ENCODE results near the gene MYO1C. TPM values are rescaled to one million over a fixed set of nuclear protein-coding genes. Genes with fewer than 3 reads are reported as not detected.
"Not testable (repeated sequence)": the region's sequence is repeated elsewhere in the genome, so short reads cannot be mapped to it uniquely, and the experiment has no call there.

MYO1C gene
- total RNA-seq, 1 experiment from 2014 or later: 200 TPM

DNA sequence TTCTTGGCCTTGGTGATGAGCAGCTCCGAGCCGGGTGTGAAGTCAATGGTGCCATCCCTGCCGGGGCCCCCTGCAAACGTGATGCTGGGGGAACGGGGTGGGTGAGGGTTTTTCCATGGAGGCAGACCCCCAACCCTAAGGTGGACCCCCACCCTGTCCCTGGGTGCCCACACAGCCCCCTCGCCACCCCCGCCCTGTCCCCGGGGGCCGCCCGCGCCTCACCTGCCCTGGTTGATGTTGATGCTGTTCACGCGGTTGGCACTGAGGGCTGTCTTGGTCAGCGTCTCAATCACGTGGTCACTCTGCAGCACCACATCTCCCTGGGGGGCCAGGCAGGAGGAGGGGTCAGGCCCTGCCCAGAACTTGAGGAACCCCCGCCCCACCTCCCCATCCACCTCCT, 25.2 kb downstream of the MYO1C start:
- no peak for DNase-seq (ENCODE audit: low spot score)

DNA sequence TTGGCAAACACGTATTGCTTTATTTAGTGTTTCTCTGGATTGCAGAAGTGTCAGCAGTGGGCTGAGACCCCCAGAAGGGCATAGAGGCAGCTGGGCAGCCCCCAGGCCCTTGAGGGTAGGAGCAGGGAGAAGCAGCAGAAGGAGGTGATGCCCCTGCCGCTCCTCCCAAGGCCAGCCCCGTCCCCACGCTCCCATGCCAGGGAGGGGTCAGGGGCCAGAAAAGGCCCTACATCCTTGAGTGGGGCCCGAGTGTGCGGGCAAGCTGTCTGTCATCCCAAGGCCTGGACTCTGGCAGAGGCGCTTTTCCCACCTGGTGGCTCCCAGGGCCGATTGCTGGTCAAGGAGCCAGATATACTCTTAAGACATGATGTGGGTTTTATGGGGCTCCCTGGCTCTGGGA, 28.3 kb downstream of the MYO1C start:
- DNase-seq (ENCODE audit: low spot score): no peak

DNA sequence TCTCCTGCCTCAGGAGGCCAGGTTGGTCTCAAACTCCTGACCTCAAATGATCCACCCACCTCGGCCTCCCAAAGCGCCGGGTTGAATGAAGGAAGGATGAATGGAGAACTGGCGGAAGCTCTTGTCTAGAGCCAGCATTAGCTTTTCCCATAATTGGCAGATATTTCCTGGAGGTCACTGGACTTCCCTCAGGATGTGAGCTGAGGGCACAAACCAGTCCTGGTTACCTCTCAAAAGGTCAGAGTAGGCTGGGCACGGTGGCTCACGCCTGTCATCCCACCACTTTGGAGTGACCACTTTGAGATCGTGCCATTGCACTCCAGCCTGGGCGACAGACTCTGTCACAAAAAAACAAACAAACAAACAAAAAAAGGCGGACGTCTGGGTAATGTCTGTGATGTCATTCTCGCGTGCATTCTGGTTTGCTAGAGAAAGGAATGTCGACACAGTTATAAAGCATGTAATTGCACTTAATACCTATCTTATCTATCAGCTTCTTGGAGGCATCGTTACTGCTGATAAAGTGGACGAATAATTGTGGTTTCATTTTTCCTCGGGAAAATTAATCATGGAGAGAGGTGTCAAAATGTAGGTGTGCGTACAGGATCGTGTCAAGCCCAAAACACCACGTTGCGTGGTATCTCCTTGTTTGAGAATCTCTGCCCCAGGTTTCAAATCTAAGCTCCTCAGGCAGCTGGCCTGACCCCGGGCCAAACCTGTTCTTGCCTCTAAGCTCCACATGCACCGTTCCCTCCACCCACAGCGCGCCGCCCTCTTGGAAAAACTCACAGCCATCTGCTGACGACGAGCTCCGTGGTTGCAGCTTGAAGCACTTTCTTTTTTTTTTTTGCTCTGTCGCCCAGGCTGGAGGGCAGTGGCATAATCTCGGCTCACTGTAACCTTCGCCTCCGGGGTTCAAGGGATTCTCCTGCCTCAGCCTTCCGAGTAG, 30.0 kb downstream of the MYO1C start:
- no peak for DNase-seq (ENCODE audit: low spot score)

DNA sequence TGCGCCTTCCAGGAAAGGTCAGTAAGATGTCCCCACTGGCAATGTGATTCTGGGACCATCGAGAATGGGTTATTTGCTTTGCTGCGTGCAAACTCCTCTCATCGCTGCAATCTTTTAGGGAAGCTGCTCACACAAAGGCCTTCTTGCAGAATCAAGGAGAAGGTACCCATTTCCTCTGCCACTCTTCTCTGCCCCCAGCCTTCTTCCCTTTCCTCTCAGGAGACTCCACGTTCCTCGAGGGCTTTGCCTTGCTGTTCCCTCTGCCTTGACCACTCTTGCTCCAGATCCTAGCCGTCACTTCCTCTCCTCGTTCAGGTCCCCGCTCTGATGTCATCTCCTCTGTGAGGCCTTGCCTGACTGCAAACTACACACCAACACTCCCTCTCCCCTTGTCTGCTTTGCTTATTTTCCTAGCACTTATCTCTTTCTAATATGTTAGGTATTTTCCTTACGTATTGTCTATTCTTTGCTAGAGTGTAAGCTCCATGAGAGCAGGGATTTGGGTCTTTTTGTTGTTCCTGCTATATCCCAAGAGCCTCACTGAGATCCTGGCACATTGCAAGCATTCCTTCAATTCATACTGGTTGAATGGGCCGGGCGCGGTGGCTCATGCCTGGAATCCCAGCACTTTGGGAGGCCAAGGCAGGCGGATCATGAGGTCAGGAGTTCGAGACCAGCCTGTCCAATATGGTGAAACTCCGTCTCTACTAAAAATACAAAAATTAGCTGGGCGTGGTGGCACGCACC, 31.1 kb downstream of the MYO1C start:
- DNase-seq (ENCODE audit: low spot score): no peak

DNA sequence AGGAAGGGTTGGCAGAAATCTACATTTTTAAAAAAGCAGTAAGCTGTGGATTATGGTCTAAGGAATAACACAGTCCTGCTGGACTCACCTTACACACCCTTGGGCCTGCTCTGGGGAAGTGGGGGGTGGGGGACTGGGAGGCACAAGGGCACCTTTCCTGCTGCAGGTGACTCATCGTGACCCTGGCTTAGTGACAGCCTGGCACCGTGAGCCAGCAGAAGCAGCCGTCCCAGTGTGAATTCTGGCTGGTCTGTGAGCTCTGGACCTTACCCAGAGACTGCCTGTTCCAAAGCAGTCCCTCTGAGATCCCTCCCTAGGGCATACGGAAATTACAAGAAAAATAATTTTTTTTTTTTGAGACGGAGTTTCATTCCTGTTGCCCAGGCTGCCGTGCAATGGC, 32.3 kb downstream of the MYO1C start:
- DNase-seq (ENCODE audit: low spot score): peak; percentile 40

DNA sequence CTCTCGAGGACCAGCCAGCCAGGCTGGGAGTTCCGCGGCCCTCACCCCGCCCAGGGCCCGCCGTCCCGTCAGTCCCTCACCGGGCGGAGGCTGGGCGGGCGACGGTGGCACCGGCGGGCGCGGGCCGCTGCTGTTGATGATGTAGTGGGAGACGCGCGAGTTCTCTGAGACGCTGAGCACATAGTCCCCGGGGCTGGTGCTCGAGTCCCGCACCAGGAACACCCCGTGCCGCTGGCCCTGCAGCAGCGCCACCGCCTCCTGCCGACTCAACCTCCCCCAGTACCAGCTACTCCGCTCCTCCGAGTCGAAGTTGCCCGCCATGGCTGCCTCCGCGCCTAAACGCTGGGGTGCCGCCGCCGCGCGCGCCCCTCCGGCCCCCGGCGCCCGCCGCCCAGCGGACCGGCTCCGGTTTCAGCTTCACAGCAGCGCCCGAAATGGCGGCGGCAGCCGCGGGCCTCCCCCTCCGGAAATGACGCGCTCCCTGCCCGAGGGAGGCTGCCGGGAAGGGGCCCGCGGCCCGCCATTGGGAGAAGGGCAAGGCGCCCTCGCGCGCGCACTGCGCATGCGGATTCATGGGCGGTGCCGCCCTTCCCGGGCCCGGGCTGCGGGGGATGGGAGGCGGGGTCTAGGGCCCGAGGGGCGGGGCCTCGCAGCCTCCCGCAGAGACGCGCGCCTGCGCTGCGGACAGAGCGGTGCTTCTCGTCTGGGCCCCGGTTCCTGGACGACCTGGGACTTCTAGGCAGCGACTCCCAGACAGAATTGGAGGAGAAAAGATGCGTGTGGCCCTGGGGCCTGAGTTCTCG, 36.5 kb downstream of the MYO1C start, which contains the start of gene CRK:
Gene CRK, minus strand, starts transcription at position 436 of the 803 bp plus-strand sequence. Its CDS starts 115 bp downstream, at position 321.
- DNase-seq (ENCODE audit: low spot score): peak; percentile 92

DNA sequence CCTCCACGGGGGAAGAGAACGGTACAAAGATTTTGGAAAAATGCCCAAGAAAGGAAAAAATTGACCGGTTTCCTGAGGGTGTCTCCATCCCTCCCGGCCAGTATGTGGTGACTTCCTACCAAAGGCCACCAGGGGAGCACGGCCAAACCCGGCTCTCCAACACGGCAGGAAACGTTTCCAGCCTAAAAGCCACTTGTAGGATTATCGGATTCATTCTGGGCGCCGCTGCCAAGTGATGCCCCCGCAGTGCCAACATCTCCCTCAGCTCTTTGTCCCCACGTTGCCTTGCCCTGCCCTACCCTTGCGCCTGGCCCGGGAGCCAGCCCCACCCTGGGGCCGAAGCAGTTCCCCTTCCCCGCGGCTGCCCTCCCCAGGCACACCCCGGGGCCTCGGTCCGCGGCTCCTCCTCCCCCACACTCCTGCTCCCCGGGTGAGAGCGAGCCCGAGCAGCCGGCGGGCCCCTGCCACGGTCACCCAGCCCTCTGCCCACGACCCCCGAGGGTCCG, 37.1 kb downstream of the MYO1C start:
- peak; percentile 65 for DNase-seq (ENCODE audit: low spot score)

DNA sequence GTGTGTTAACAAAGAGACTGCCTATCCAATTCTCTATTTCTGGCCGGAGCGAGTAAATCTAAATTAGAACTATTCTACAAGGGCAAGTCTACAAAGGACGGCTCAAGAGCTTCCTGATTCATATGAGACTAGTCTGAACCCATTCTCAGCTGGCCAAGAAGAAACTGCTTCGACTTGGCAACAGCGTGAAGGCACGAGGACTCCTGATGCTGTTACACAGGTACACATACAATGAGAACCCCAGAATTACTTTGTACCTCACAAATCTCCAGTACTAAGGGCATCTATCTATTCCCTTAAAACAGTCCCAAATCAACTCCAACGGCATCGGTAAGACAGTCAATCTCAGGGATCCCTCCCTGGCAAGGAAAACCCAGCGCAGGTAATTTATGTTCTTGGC, 37.9 kb downstream of the MYO1C start:
- DNase-seq (ENCODE audit: low spot score): no peak

DNA sequence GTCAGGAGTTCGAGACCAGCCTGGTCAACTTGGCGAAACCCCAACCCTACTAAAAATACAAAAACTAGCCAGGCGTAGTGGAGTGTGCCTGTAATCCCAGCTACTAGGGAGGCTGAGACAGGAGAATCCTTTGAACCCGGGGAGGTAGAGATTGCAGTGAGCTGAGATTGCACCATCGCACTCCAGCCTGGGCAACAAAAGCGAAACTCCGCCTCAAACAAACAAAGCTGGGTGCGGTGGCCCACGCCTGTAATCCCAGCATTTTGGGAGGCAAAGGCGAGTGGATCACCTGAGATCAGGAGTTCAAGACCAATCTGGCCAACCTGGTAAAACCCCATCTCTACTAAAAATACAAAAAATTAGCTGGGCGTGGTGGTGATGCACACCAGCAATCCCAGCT, 38.8 kb downstream of the MYO1C start:
- not testable (repeated sequence) for DNase-seq (ENCODE audit: low spot score)

DNA sequence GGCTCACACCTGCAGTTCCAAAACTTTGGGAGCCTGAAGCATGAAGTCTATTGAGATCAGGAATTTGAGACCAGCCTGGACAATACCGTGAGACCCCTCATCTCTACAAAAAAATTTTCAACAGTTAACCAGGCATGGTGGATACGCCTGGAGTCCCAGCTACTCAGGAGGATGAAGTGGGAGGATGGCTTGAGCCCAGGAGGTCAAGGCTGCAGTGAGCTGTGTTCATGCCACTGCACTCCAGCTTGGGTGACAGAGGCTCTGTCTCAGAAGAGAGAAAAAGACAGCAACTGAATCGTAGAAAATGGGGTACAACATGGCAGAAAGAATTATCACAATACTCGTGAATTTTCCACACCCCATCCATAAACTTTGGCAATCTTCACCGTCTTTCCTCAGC, 39.6 kb downstream of the MYO1C start:
- no peak for DNase-seq (ENCODE audit: low spot score)

DNA sequence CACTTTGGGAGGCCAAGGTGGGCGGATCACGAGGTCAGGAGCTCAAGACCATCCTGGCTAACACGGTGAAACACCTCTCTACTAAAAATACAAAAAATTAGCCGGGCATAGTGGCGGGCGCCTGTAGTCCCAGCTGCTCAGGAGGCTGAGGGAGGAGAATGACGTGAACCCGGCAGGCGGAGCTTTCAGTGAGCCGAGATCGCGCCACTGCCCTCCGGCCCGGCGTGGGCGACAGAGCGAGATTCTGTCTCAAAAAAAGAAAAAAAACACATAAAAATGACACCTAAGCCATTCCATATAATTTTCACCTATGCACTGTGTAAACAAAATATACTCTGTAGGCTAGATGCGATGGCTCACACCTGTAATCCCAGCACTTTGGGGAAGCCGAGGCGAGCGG, 42.2 kb downstream of the MYO1C start:
- DNase-seq (ENCODE audit: low spot score): not testable (repeated sequence)

DNA sequence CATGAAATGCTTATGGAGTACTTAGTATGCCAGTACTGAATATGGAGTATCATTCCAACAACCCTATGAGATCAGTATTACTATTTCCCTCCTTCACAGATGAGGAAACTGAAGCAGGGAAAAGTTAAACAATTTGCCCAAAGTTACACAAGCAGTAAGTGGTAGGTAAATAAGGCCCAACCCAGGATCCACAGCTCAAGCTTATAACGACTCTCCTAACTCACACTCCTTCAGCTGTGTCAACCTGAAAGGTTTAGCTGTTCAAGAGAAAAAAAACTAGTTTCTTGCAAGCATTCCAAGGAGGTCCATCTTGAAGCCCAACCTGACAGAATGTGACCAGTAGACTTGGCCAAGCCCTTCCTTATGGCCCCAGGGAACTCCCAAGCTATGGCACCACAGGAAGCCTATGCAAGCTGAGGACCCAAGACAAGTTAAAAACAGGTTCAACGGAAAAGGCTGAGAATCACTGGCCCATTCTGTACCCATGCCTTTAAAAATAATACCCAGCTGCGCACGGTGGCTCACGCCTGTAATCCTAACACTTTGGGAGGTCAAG, 43.0 kb downstream of the MYO1C start:
- DNase-seq (ENCODE audit: low spot score): no peak

DNA sequence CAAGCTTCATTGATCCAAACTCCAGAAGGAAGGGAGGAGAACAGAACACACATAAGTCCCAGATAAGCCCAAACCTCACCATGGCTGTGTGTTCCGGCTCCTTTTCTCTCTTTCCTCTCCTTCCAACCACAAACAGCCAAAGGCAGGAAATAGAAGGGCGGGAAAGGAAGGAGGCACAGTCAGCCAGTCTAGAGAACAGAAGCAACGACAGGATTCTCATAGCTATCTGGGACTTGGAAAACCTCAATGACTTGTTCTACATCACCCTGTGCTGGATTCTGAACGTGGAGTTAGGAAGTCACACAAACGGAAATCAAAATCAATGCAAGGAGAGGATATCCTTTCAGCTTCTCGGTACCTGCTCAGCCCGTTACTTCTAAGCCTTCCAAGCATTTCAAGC, 45.4 kb downstream of the MYO1C start:
- DNase-seq (ENCODE audit: low spot score): peak; percentile 9

DNA sequence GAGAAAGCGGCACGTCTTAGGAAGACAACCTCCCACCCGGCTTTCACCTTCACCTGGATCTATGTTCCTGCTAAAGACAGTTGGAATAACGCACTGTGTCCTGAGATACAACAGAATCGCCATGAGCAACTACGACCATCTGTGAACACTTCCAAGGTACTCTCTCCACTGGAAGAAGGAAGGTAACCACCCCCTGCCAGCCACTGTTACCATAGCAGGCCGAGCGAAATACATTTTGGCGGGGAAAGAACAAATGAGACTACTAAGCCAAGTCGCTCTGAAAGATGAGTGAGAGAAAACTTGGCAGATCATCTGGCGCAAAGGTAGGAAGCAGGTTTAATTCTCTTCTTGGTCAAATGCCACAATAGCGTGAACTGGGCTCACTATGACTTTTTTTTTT, 46.3 kb downstream of the MYO1C start:
- no peak for DNase-seq (ENCODE audit: low spot score)

DNA sequence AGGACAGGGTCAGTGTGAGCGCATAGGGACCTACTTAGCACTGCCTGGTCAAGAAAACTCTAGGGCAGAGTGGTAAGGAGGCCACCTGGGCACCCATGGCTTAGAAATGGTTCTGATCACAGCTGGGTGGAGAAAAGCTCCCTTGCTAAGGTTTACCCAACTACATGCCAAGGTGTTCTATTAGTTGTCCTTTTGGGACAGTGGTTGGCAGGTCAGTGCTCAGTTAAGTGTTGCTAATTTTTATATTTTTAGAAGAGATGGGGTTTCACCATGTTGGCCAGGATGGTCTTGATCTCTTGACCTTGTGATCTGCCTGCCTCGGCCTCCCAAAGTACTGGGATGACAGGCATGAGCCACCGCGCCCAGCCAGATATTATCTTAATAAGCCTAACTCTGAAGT, 46.8 kb downstream of the MYO1C start:
- DNase-seq (ENCODE audit: low spot score): not testable (repeated sequence)

DNA sequence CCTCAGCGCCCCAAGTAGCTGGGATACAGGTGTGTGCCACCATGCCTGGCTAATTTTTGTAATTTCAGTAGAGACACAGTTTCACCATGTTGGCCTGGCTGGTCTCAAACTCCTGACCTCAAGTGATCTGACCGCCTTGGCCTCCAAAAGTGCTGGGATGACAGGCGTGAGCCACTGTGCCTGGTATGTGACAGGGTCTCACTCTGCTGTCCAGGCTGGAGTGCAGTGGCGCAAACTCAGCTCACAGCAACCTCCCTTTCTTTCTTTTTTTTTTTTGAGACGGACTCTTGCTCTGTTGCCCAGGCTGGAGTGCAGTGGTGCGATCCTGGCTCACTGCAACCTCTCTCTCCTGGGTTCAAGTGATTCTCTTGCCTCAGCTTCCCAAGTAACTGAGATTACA, 49.8 kb downstream of the MYO1C start:
- DNase-seq (ENCODE audit: low spot score): not testable (repeated sequence)

DNA sequence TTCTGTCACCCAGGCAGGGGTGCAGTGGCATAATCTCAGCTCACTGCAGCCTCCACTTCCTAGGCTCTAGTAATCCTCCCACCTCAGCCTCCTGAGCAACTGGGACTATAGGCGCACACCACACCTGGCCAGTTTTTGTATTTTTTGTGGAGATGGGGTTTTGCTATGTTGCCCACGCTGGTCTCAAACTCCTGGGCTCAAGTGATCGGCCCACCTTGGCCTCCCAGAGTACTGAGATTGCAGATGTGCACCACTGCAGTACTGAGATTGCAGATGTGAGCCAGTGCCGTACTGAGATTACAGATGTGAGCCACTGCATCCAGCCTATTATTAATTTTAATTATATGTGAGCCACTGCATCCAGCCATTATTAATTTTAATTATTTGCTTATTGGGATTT, 50.3 kb downstream of the MYO1C start:
- DNase-seq (ENCODE audit: low spot score): no peak

DNA sequence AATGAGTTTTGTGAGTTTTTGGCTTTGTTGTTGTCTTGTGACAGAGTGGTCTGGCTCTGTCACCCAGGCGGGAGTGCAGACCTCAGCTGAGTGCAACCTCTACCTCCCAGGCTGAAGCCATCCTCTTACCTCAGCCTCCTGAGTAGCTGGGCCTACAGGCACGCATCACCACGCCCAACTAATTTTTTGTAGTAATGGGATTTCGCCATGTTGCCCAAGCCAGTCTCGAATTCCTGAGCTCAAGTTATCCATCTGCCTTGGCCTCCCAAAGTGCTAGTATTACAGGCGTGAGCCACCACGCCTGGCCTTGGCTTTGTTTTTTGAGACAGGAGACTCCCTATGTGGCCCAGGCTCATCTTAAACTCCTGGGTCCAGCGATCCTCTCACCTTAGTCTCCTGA, 51.6 kb downstream of the MYO1C start:
- no peak for DNase-seq (ENCODE audit: low spot score)

DNA sequence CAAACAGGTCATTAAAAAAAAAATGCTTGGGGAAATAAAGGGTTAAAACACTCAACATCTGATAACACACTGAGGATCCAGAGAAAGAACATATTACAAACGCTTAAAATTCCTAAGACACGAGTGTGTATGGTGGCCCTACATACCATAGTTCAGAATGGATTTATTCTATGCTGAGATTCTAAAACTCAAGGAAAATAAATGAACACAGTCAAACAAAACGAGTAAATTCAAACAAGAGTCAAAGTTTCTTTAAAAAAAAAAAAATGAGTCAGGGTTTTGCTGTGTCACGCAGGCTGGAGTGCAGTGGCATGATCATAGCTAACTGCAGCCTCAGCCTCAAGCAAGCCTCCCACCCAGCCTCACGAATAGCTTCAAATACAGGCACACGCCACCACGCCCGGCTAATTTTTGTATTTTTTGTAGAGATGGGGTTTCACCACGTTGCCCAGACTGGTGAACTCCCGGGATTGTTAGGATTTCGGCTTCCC, 53.8 kb downstream of the MYO1C start:
- DNase-seq (ENCODE audit: low spot score): no peak

DNA sequence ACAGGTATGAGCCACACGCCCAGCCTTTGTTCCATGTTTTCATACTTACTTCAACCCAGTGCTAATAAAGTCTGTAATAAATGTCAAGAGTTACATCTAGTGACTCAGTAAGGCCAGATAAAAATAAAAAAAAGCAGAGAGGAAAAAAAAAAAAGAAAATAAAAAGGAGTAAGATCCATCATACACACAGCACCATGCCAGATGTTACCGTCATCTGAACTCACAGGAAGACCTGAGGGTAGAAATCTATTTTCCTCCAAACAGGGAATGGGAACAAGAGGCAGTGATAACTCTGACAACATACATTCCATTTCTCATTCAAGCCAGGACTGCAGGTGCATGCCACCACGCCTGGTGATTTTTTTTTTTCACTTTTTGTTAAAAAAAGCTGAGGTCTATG, 57.2 kb downstream of the MYO1C start:
- no peak for DNase-seq (ENCODE audit: low spot score)

DNA sequence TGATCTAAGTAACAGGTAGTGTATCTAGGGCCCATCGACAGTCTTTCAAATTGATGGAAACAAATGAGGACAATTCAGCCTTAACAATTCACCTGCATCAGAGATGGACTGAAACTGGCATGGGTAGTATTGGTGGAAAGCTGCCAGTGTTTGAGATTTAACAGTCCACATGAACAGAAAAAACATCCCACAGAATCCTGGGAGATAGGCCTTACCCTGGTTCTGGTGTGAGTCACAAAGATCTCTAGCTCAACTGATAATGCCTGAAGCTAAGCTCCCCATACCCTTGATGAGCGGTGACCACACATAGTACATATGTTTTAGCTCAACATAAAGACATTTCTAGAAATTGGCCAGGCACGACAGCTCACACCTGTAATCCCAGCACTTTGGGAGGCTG, 58.3 kb downstream of the MYO1C start:
- DNase-seq (ENCODE audit: low spot score): no peak
